A549 (cell line): Measurements from ENCODE around the gene ZIC2. TPM values are rescaled to one million over a fixed set of nuclear protein-coding genes. Genes with fewer than 3 reads are reported as not detected.

Experiments used
- ATAC-seq, 2 experiments: fragments of 200-7000 bp in 1 of 2; fragments of >200 bp in 1 of 2; cut with Nextera tagmentation in 1 of 2; cut with Tn5 transposase in 1 of 2; 3 replicates each; pipeline versions ENCODE4 v1.8.0 to v1.9.1; 2018 to 2020; ENCODE audit warnings: mild to moderate bottlenecking in 1 of 2, moderate library complexity in 1 of 2
- CTCF ChIA-PET: fragments of 300-600 bp; sonication (Branson Sonifier 250); formaldehyde crosslinking; extraction: SDS; loops from one replicate; lab custom pipeline; 2021; ENCODE audit warnings: antibody characterized with exemption, inconsistent platforms; lab: Yijun Ruan, JAX
- POLR2A ChIA-PET: fragments of 350-600 bp; formaldehyde crosslinking; extraction: SDS; loops from one replicate; lab custom pipeline; 2021; ENCODE audit warnings: antibody characterized with exemption, inconsistent platforms; lab: Yijun Ruan, JAX
- DNase-seq, 2 experiments: peaks; one replicate each; pipeline versions ENCODE4 v3.0.0 to v3.0.0-alpha.2; 2011 to 2016; ENCODE audit warnings: low read depth in 1 of 2, low spot score in 1 of 2
- FAIRE-seq: peaks from 2 replicates; lab custom pipeline; 2011; peaks lifted over from hg19 to GRCh38; lab: Jason Lieb, UNC
- H3K27ac ChIP-seq, 2 experiments: fragments of >200 bp; sonication (Bioruptor Twin); formaldehyde crosslinking; 3 replicates each; pipeline ENCODE4 v1.5.1; 2016 to 2017
- H3K4me1 ChIP-seq: fragments of >200 bp; sonication (Bioruptor Twin); formaldehyde crosslinking; 3 replicates; pipeline ENCODE4 v1.6.1; 2016
- H3K4me2 ChIP-seq: fragments of >200 bp; sonication (Bioruptor Twin); formaldehyde crosslinking; 3 replicates; pipeline ENCODE4 v1.6.1; 2016
- H3K4me3 ChIP-seq: fragments of >200 bp; sonication (Bioruptor Twin); formaldehyde crosslinking; 3 replicates; pipeline ENCODE4 v1.5.1; 2016
- H3K9me3 ChIP-seq: fragments of >200 bp; sonication (Bioruptor Twin); formaldehyde crosslinking; 3 replicates; pipeline ENCODE4 v1.6.1; 2016
- BCL3 ChIP-seq: fragments of >200 bp; sonication (Bioruptor Twin); formaldehyde crosslinking; IDR thresholded peaks from 3 replicates; pipeline ENCODE4 v1.6.1; 2016
- CBX8 ChIP-seq: fragments of 200-600 bp; sonication (generic); IDR thresholded peaks from 2 replicates; pipeline ENCODE4 v1.6.1; 2016
- CHD2 ChIP-seq: fragments of 150-350 bp; IDR thresholded peaks from 2 replicates; pipeline ENCODE4 v1.6.1; 2014; ENCODE audit warnings: low read length; ENCODE audit not compliant: partially characterized antibody
- EHMT2 ChIP-seq: fragments of 200-600 bp; sonication (generic); IDR thresholded peaks from 2 replicates; pipeline ENCODE4 v1.6.1; 2016; ENCODE audit warnings: antibody characterized with exemption, low read depth, mild to moderate bottlenecking, moderate library complexity
- ELK1 ChIP-seq: fragments of 150-350 bp; IDR thresholded peaks from 2 replicates; pipeline ENCODE4 v1.6.1; 2014; ENCODE audit warnings: low read depth, mild to moderate bottlenecking, low read length
- EP300 ChIP-seq, 2 experiments: fragments of >200 bp; sonication (Bioruptor Twin); formaldehyde crosslinking; IDR thresholded peaks; 2 replicates in 1 of 2; 3 replicates in 1 of 2; pipeline ENCODE4 v1.6.1; 2016 to 2017
- HDAC2 ChIP-seq: fragments of 200-600 bp; sonication (generic); IDR thresholded peaks from 2 replicates; pipeline ENCODE4 v1.6.1; 2016
- HEYL ChIP-seq: fragments of 250-450 bp; sonication (Bioruptor Pico); IDR thresholded peaks from 2 replicates; pipeline ENCODE4 v1.8.0; 2021; ENCODE audit warnings: mild to moderate bottlenecking, moderate library complexity
- HOXA7 ChIP-seq: fragments of 250-450 bp; sonication (Bioruptor Pico); IDR thresholded peaks from 2 replicates; pipeline ENCODE4 v1.5.0; 2020; ENCODE audit warnings: mild to moderate bottlenecking, moderate library complexity
- JUNB ChIP-seq: fragments of >200 bp; sonication (Bioruptor Twin); formaldehyde crosslinking; IDR thresholded peaks from 2 replicates; pipeline ENCODE4 v1.6.1; 2016
- MAX ChIP-seq: IDR thresholded peaks from 2 replicates; pipeline ENCODE4 v1.6.1; 2012
- NPAS2 ChIP-seq: fragments of 250-450 bp; sonication (Bioruptor Pico); IDR thresholded peaks from 2 replicates; pipeline ENCODE4 v1.8.0; 2022; ENCODE audit warnings: mild to moderate bottlenecking, moderate library complexity, borderline replicate concordance
- POLR2A ChIP-seq: IDR thresholded peaks from 2 replicates; pipeline ENCODE4 v1.6.1; 2012; ENCODE audit warnings: mild to moderate bottlenecking, low read length
- POLR2AphosphoS2 ChIP-seq: conservative IDR thresholded peaks from 2 replicates; pipeline ENCODE4 v1.6.1; 2012; ENCODE audit warnings: low read length, improper control_type of control experiment, inconsistent platforms
- REST ChIP-seq: fragments of 200-600 bp; sonication (generic); IDR thresholded peaks from 2 replicates; pipeline ENCODE4 v1.6.1; 2016; ENCODE audit warnings: antibody characterized with exemption, mild to moderate bottlenecking, moderate library complexity
- RFX5 ChIP-seq: fragments of 450-650 bp; IDR thresholded peaks from 2 replicates; pipeline ENCODE4 v1.7.1; 2014; ENCODE audit warnings: antibody characterized with exemption, mild to moderate bottlenecking, moderate library complexity
- SMC3 ChIP-seq: fragments of >200 bp; sonication (Bioruptor Twin); formaldehyde crosslinking; IDR thresholded peaks from 3 replicates; pipeline ENCODE4 v1.6.1; 2018; ENCODE audit warnings: inconsistent platforms
- ZFP36 ChIP-seq: fragments of 450-650 bp; IDR thresholded peaks from 2 replicates; pipeline ENCODE4 v1.6.1; 2014; ENCODE audit warnings: borderline replicate concordance; ENCODE audit not compliant: partially characterized antibody
- ZNF302 ChIP-seq: fragments of 250-450 bp; sonication (Bioruptor Pico); IDR thresholded peaks from 2 replicates; pipeline ENCODE4 v1.9.0; 2021; ENCODE audit warnings: inconsistent platforms, mild to moderate bottlenecking, moderate library complexity
- WGBS: methylation state at CpG from one replicate; pipeline ENCODE4 v1.1.6; 2017; ENCODE audit errors: missing lambda C conversion rate; 5-methylcytosine and 5-hydroxymethylcytosine counted together
- polyA plus RNA-seq, 4 experiments: library from polyadenylated mRNA; depleted of rRNA in 3 of 4; stranded (reverse); fragments of >200 nt; fragmentation: RNase III in 1 of 4; extraction: RNeasy Plus Mini Kit Qiagen cat#74134 plus additional on column Dnase treatment in 1 of 4; gene quantifications; 2 replicates in 3 of 4; 3 replicates in 1 of 4; pipeline ENCODE4 v1.2.3, GENCODE V29; 2011 to 2017

ZIC2 gene
- polyA plus RNA-seq, 2 of the 4 experiments (the other 2 are of a cell fraction) = 2.1 to 10.3 TPM

GRCh38 chr13:99972190-99972731 is 9.3 kb upstream of the ZIC2 start:
- TF ChIP-seq CBX8 = no peak
- no peak for TF ChIP-seq MAX
- no peak for TF ChIP-seq EP300 (IDR thresholded peaks at IDR 0.05)
- TF ChIP-seq RFX5 = no peak
- TF ChIP-seq POLR2AphosphoS2 = no peak
- no peak for TF ChIP-seq HDAC2
- no peak for TF ChIP-seq HOXA7 (CRISPR knock-in tag)
- no peak for TF ChIP-seq ZNF302 (CRISPR knock-in tag)
- no peak for TF ChIP-seq ZFP36
- no peak for TF ChIP-seq BCL3
- TF ChIP-seq SMC3 = no peak
- no peak for TF ChIP-seq POLR2A
- TF ChIP-seq REST = no peak
- no peak for TF ChIP-seq EHMT2
- no peak for TF ChIP-seq JUNB
- no peak for TF ChIP-seq CHD2
- TF ChIP-seq NPAS2 (CRISPR knock-in tag) = no peak
- TF ChIP-seq HEYL (CRISPR knock-in tag) = no peak
- no peak for TF ChIP-seq ELK1
- TF ChIP-seq, all 56 proteins: peak for 0
- peak in 1 of 2 experiments; percentile 20 for DNase-seq
- H3K4me3 ChIP-seq = peak overlapping the region; percentile 95
- H3K4me1 ChIP-seq = peaks cover 4% of the 10 kb centered on the region; the same call in 2 of the 3 replicates
- H3K9me3 ChIP-seq = no peaks in the 10 kb centered on the region
- POLR2A ChIA-PET = interaction anchor here (1.0 to 2.7 kb wide), 2 partner anchors 9 to 314 kb away, joined by 3 to 79 read pairs; partner anchors contain the start of gene ZIC2
- H3K27ac ChIP-seq = peak overlapping the region; percentile 98 to 100; a peak in 5 of 6 replicates
- H3K4me2 ChIP-seq = peak overlapping the region; percentile 98
- no peak for FAIRE-seq
- 77% methylated on average over 18 of the region's 18 CpGs for WGBS
- ATAC-seq = peak in 1 of 2 experiments; percentile 4; a peak in 3 of 6 replicates
- CTCF ChIA-PET = no interaction called here

- ChIA-PET CTCF (no interaction called here), POLR2A (no interaction called here)
- Histone ChIP-seq H3K27ac (no peak overlapping the region), H3K4me1 (no peaks in the 10 kb centered on the region), H3K4me3 (no peak overlapping the region), H3K4me2 (no peak overlapping the region), H3K9me3 (no peaks in the 10 kb centered on the region)
- no peak for ATAC-seq
- no peak for FAIRE-seq
- TF ChIP-seq HOXA7 (CRISPR knock-in tag) = no peak
- 90% methylated on average over 11 of the region's 11 CpGs for WGBS
- no peak for DNase-seq
Measured at GRCh38 chr13:99973163-99973807, 8.3 kb upstream of the ZIC2 start.
